Thoracic aorta (tissue), 2 donors: ENCODE results near the gene PCDHGA10. TPM values are rescaled to one million over a fixed set of nuclear protein-coding genes. Genes with fewer than 3 reads are reported as not detected.
A peak's percentile ranks its signal among the peaks of the same experiment; 100 is the strongest.
"Not testable (repeated sequence)": the region's sequence is repeated elsewhere in the genome, so short reads cannot be mapped to it uniquely, and the experiment has no call there.

Experiments
- ATAC-seq: fragments of 150-250 bp; one replicate; pipeline ENCODE4 v1.8.0; 2017; ENCODE audit warnings: low read depth; ENCODE audit not compliant: insufficient number of reproducible peaks, low FRiP score
- DNase-seq: peaks from one replicate; pipeline ENCODE4 v3.0.0-alpha.2; 2020; ENCODE audit warnings: low spot score
- H3K27ac ChIP-seq, 2 donors: fragments of 200-600 bp; sonication (generic); 1 replicate in 1 of 2; 2 replicates in 1 of 2; pipeline ENCODE4 v1.5.1; 2016; ENCODE audit warnings: mild to moderate bottlenecking in 2 of 2, moderate library complexity in 2 of 2
- H3K27me3 ChIP-seq: fragments of 200-600 bp; sonication (generic); replicated peaks from 2 replicates; pipeline ENCODE4 v1.6.0; 2016; ENCODE audit warnings: mild to moderate bottlenecking; ENCODE audit not compliant: insufficient read depth
- H3K36me3 ChIP-seq: fragments of 200-600 bp; sonication (generic); one replicate; pipeline ENCODE4 v1.5.1; 2016
- H3K4me1 ChIP-seq, 2 donors: fragments of 200-600 bp; sonication (generic); 1 replicate in 1 of 2; 2 replicates in 1 of 2; pipeline versions ENCODE4 v1.5.1 to v1.6.0; 2016; ENCODE audit warnings: low read depth in 2 of 2, mild to moderate bottlenecking in 1 of 2; ENCODE audit not compliant: control insufficient read depth in 1 of 2
- H3K4me3 ChIP-seq: fragments of 200-600 bp; sonication (generic); 2 replicates; pipeline ENCODE4 v1.5.1; 2016; ENCODE audit warnings: mild to moderate bottlenecking
- H3K9me3 ChIP-seq: fragments of 200-600 bp; sonication (generic); 2 replicates; pipeline ENCODE4 v1.5.1; 2016
- CTCF ChIP-seq: fragments of 200-600 bp; sonication (generic); IDR thresholded peaks from one replicate; pipeline ENCODE4 v1.5.1; 2019; ENCODE audit warnings: antibody characterized with exemption
- total RNA-seq, 2 donors: library from RNA; depleted of rRNA; stranded (reverse); fragments of >200 nt; gene quantifications; one replicate each; pipeline versions ENCODE4 v1.1.0 to v1.2.3, GENCODE V29; 2016

The PCDHGA10 gene
- total RNA-seq, 2 donors from 2014 or later, result 11.1 to 14.4 TPM

- Histone ChIP-seq H3K4me1 (no peaks in the 10 kb centered on the region), H3K27ac (no peak within 1 kb of the TSS), H3K36me3 (peaks cover 5% of the 10 kb centered on the region), H3K9me3 (peaks cover 91% of the 10 kb centered on the region), H3K27me3 (no peaks in the 10 kb centered on the region), H3K4me3 (peak within 1 kb of the TSS; percentile 32)
- no peak for ATAC-seq
- no peak for TF ChIP-seq CTCF
- DNase-seq, result no peak
Observed at GRCh38 chr5:141392429-141393198, 20.2 kb upstream of the PCDHGA10 start, which contains the start of gene PCDHGA8. PCDHGA8 (plus strand) TSS chr5:141392633; CDS start chr5:141392814, 181 bp downstream.

- Histone ChIP-seq H3K9me3 (peaks cover 93% of the 10 kb centered on the region), H3K4me3 (peak overlapping the region; percentile 23), H3K4me1 (no peaks in the 10 kb centered on the region), H3K27me3 (no peaks in the 10 kb centered on the region), H3K27ac (no peak overlapping the region), H3K36me3 (peaks cover 5% of the 10 kb centered on the region)
- ATAC-seq, result no peak
- DNase-seq, result no peak
- TF ChIP-seq CTCF, result no peak
Observed at GRCh38 chr5:141393267-141393666, 19.5 kb upstream of the PCDHGA10 start.

DNA sequence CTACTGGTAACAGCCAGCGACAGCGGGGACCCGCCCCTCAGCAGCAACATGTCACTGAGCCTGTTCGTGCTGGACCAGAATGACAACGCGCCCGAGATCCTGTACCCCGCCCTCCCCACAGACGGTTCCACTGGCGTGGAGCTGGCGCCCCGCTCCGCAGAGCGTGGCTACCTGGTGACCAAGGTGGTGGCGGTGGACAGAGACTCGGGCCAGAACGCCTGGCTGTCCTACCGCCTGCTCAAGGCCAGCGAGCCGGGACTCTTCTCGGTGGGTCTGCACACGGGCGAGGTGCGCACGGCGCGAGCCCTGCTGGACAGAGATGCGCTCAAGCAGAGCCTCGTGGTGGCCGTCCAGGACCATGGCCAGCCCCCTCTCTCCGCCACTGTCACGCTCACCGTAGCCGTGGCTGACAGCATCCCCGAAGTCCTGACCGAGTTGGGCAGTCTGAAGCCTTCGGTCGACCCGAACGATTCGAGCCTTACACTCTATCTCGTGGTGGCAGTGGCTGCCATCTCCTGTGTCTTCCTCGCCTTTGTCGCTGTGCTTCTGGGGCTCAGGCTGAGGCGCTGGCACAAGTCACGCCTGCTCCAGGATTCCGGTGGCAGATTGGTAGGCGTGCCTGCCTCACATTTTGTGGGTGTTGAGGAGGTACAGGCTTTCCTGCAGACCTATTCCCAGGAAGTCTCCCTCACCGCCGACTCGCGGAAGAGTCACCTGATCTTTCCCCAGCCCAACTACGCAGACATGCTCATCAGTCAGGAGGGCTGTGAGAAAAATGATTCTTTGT, 18.2 kb upstream of the PCDHGA10 start:
- not testable (repeated sequence) for H3K27me3 ChIP-seq, ATAC-seq, H3K4me3 ChIP-seq, H3K4me1 ChIP-seq, DNase-seq, H3K36me3 ChIP-seq, H3K27ac ChIP-seq
- H3K9me3 ChIP-seq, result peaks cover 92% of the 10 kb centered on the region

GRCh38 chr5:141397756-141398551, 14.8 kb upstream of the PCDHGA10 start, which contains the start of gene PCDHGB5:
PCDHGB5 (plus strand) TSS chr5:141397947; CDS start chr5:141398128, 181 bp downstream.
- H3K27ac ChIP-seq, H3K4me1 ChIP-seq, H3K27me3 ChIP-seq, H3K36me3 ChIP-seq, DNase-seq, ATAC-seq: not testable (repeated sequence)
- TF ChIP-seq CTCF, result peak; percentile 29
- Histone ChIP-seq H3K9me3 (peaks cover 88% of the 10 kb centered on the region), H3K4me3 (peak within 1 kb of the TSS; percentile 47)

DNA sequence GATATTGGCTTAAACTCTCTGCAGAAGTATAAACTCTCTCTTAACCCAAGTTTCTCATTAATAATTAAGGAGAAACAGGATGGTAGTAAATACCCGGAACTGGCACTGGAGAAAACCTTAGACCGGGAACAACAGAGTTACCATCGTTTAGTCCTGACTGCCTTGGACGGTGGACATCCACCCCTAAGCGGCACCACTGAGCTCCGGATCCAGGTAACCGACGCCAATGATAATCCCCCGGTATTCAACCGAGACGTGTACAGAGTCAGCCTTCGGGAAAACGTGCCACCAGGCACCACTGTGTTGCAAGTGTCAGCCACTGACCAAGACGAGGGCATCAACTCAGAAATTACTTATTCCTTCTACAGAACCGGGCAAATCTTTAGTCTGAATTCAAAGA, 14.2 kb upstream of the PCDHGA10 start:
- DNase-seq, result no peak
- H3K27ac ChIP-seq, result no peak overlapping the region
- no peaks in the 10 kb centered on the region for H3K27me3 ChIP-seq
- peak overlapping the region; percentile 33 for H3K4me3 ChIP-seq
- H3K9me3 ChIP-seq, result peaks cover 88% of the 10 kb centered on the region
- ATAC-seq, result no peak
- no peaks in the 10 kb centered on the region for H3K36me3 ChIP-seq
- no peaks in the 10 kb centered on the region for H3K4me1 ChIP-seq
- TF ChIP-seq CTCF, result no peak
